Type B pancreatic cell (in vitro differentiated cells): ENCODE measurements around the gene GAMT. TPM values are rescaled to one million over a fixed set of nuclear protein-coding genes. Genes with fewer than 3 reads are reported as not detected.
A peak's percentile ranks its signal among the peaks of the same experiment; 100 is the strongest.

Experiments
- DNase-seq: peaks from one replicate; pipeline ENCODE4 v3.0.0; 2021; ENCODE audit warnings: mixed read lengths; ENCODE audit not compliant: unreplicated experiment; ENCODE audit errors: extremely low spot score
- H3K27ac Mint-ChIP-seq: 2 replicates; pipeline ENCODE4 v1.8.0; 2021; ENCODE audit warnings: mild to moderate bottlenecking, mixed read lengths
- H3K27me3 Mint-ChIP-seq: 2 replicates; pipeline ENCODE4 v1.8.0; 2021; ENCODE audit warnings: mixed read lengths
- H3K36me3 Mint-ChIP-seq: 2 replicates; pipeline ENCODE4 v1.8.0; 2021; ENCODE audit warnings: mixed read lengths
- H3K4me1 Mint-ChIP-seq: one replicate; pipeline ENCODE4 v1.8.0; 2021; ENCODE audit warnings: mixed read lengths; ENCODE audit not compliant: unreplicated experiment
- H3K4me3 Mint-ChIP-seq: 2 replicates; pipeline ENCODE4 v1.8.0; 2021; ENCODE audit warnings: mild to moderate bottlenecking, mixed read lengths
- H3K9me3 Mint-ChIP-seq: 2 replicates; pipeline ENCODE4 v1.8.0; 2021; ENCODE audit warnings: mixed read lengths
- long read RNA-seq: library from polyadenylated mRNA; unstranded; transcript quantifications from one replicate; pipeline ENCODE4 v2.0.0, GENCODE V29; 2020
- total RNA-seq: library from RNA; stranded (reverse); gene quantifications from 2 replicates; pipeline ENCODE4 v1.2.1, GENCODE V29; 2021; ENCODE audit warnings: low replicate concordance
- TF ChIP-seq, protein P1 (sequence below): fragments of 200-600 bp; sonication (generic); conservative IDR thresholded peaks from 2 replicates; pipeline ENCODE4 v1.5.0; 2021; ENCODE audit warnings: antibody characterized with exemption, mild to moderate bottlenecking

Gene GAMT
- 33.7 and 37.9 TPM in 2 replicates for total RNA-seq
- long read RNA-seq, partial matches to known transcripts, result 0 of 4 reads
- long read RNA-seq, other reads (novel, unspliced or antisense), result 1 of 4 reads

DNA sequence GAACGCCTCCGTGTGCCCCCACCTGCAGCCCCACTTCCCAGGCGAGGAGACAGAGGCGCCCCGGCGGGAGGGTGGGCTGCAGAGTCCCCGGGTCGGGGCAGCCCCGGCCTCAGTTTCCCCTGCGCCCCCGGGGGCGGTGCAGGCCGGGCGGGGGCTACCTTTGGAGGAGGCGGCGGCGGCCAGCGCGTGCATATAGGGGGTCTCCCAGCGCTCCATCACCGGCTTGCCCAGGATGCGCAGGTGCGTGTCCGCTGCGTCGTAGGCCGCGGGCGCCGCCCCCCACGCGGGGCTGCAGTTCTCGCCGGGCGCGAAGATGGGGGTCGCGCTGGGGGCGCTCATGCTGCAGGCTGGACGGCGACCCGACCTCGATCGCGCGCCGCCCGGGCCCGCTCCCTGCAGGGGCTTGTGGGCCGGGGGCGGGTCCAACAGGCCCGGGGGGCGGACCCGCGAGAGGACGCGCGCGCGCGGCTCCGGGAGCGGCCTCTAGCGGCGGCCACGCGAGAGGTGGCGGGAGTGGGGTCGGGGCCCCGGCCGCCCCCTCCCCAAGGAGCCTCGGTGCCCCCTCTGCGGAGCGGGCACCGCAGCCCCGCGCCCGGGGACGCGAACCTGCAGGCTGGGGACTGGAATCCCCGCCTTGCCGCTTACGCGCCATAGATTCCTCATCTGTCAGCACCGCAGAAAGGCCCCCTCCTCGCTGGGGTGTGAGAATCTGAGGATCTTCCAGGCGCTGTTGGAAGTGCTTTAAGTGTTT, at the start of gene GAMT:
TSS of gene GAMT (minus strand) at position 405 of the 751 bp plus-strand sequence. CDS start at position 339, 66 bp downstream.
- H3K4me3 Mint-ChIP-seq, result peak within 1 kb of the TSS; percentile 75
- TF ChIP-seq, protein P1, sequence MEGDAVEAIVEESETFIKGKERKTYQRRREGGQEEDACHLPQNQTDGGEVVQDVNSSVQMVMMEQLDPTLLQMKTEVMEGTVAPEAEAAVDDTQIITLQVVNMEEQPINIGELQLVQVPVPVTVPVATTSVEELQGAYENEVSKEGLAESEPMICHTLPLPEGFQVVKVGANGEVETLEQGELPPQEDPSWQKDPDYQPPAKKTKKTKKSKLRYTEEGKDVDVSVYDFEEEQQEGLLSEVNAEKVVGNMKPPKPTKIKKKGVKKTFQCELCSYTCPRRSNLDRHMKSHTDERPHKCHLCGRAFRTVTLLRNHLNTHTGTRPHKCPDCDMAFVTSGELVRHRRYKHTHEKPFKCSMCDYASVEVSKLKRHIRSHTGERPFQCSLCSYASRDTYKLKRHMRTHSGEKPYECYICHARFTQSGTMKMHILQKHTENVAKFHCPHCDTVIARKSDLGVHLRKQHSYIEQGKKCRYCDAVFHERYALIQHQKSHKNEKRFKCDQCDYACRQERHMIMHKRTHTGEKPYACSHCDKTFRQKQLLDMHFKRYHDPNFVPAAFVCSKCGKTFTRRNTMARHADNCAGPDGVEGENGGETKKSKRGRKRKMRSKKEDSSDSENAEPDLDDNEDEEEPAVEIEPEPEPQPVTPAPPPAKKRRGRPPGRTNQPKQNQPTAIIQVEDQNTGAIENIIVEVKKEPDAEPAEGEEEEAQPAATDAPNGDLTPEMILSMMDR, result peak; percentile 64
- H3K36me3 Mint-ChIP-seq, result no peaks in the 10 kb centered on the region
- H3K27me3 Mint-ChIP-seq, result no peaks in the 10 kb centered on the region
- peaks cover 9% of the 10 kb centered on the region for H3K4me1 Mint-ChIP-seq
- DNase-seq, result no peak
- H3K27ac Mint-ChIP-seq, result no peak within 1 kb of the TSS
- no peaks in the 10 kb centered on the region for H3K9me3 Mint-ChIP-seq

DNA sequence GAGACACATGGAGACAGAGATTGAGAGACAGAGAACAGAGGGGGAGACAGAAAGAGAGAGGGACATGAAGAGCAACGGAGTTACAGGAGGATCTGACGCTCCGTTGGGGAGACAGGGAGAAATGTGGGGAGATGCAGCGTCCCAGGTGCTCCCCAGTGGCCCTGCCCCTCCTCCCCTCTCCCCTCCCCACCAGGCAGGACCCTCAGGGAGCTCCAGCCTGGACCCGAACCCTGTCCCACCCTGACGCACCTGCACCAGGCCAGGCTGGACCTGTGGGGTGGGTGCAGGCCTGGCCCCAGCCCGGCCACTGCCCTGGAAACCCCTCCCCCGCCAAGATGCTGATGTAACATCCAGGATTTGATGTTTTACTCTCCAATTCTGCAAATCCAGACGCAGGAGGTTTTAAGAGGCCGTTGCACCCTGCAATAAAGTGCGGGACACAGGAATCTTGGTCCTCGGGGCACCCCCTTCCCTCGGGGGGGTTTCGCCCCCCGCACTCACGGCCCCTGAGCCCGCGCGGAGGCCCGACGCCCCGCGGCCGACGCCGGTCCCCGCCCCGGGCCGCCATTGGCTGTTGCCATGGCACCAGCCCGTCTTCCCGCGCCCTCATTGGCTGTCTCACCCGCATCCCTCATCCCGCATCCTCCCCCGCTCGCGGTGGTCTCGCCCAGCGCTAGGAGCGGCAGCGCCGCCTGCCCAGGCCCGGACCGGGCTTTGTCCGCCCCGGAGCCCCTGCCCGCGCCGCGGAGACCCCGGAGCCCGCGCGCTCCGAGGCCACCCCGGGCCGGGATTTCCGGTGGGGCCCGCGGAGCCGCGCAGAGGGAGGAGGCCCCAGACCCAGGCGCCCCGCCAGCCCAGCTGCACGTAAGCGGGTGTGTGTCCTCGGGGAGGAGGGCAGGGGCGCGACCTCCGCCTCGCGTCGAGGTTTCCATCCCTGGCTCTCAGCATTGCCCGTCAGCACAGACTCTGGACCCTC, 48.4 kb upstream of the GAMT start, which contains the start of gene APC2:
TSS of gene APC2 (plus strand) at position 655 of the 976 bp plus-strand sequence. CDS start 2,881 bp downstream, outside the sequence.
- Mint-ChIP-seq H3K4me3 (peak within 1 kb of the TSS; percentile 69), H3K4me1 (peaks cover 15% of the 10 kb centered on the region), H3K27me3 (peaks cover 60% of the 10 kb centered on the region), H3K36me3 (no peaks in the 10 kb centered on the region), H3K9me3 (no peaks in the 10 kb centered on the region), H3K27ac (peak within 1 kb of the TSS; percentile 16)
- no peak for DNase-seq
- TF ChIP-seq, protein P1, result no peak

DNA sequence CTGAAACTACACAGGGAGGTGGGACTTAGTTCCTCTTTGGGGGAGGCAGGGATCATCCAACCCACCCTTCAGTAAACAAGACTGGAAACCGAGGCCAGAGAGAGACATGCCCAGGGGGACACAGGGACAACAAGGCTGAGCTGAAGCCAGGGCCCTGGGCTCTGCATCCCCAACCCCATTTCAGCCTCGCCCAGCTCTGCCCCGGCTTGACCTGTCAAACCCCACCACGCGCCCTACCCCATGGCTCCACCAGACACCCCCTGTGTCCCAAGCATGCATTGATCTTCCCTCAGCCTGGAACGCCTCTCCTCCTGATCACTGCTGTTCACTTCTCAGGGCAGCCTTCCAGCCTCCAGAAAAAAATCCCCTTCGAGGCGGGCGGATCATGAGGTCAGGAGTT, 46.6 kb upstream of the GAMT start:
- Mint-ChIP-seq H3K4me3 (peak overlapping the region; percentile 52), H3K27ac (no peak overlapping the region), H3K9me3 (no peaks in the 10 kb centered on the region), H3K4me1 (peaks cover 10% of the 10 kb centered on the region), H3K36me3 (no peaks in the 10 kb centered on the region), H3K27me3 (peaks cover 54% of the 10 kb centered on the region)
- TF ChIP-seq, protein P1, result no peak
- no peak for DNase-seq

DNA sequence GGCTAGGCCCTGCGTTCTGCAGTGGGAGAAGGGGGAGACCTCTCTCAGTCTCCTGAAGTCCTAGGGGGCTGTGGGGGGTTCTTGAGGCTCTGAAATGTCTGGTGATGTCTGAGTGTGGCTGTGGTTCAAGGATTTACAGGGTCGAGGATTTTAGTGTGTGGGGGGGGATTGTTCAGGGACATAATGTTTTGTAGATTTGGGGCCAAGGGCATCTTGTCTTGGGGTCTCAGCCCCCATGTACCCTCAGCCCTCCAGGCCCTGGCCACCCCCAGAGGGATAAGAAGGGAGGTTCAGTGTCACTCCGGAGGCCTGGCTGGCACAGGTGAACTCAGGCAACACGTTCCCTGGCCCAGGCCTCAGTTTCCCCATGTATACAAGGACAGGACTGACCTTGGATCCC, 46.2 kb upstream of the GAMT start:
- H3K4me3 Mint-ChIP-seq, result peak overlapping the region; percentile 48
- TF ChIP-seq, protein P1, result no peak
- no peak for DNase-seq
- no peaks in the 10 kb centered on the region for H3K9me3 Mint-ChIP-seq
- peaks cover 49% of the 10 kb centered on the region for H3K27me3 Mint-ChIP-seq
- no peak overlapping the region for H3K27ac Mint-ChIP-seq
- H3K4me1 Mint-ChIP-seq, result peaks cover 14% of the 10 kb centered on the region
- peaks cover 3% of the 10 kb centered on the region for H3K36me3 Mint-ChIP-seq

DNA sequence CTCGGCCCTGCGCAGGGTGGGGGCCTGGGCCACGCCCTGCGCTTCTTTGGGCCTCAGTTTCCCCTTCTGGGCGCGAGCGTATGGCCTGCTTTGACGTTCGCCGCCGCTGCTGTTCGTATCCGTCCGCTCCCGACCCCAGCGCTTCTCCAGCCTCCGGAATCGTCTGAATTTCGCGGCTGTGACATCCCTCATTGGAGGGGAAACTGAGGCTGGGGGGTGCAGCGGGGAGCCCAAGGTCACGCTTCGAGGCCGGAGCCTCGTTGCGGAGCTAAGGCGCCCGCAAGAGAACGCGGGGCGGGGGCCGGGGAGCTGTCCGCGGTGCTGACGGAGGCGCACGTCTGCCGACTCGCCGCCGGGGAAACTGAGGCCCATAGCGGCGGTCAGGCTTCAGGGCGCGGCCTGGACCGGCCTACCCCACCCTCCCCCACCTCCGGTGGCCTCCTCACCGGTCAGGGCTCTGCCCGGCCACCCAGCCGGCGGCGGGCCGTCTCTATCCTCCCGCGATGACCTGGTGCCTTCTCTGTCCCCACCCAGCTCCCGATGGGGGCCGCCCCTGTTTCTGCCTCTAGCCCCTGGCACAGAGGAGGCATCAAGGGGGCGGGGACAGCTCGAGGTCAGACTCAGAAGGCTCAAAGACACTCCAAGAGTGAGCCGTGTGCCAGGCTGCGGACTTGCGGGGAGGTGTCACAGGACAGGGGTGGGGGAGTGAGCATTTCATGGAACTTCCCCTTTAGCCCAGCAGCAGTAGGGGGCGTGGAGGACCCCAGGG, 45.6 kb upstream of the GAMT start:
- no peaks in the 10 kb centered on the region for H3K9me3 Mint-ChIP-seq
- no peak overlapping the region for H3K27ac Mint-ChIP-seq
- TF ChIP-seq, protein P1, result no peak
- H3K4me1 Mint-ChIP-seq, result peaks cover 15% of the 10 kb centered on the region
- peaks cover 5% of the 10 kb centered on the region for H3K36me3 Mint-ChIP-seq
- DNase-seq, result no peak
- peak overlapping the region; percentile 70 for H3K4me3 Mint-ChIP-seq
- H3K27me3 Mint-ChIP-seq, result peaks cover 43% of the 10 kb centered on the region
